K562 (cell line): ENCODE data around the gene IBA57. TPM values are rescaled to one million over a fixed set of nuclear protein-coding genes. Genes with fewer than 3 reads are reported as not detected.

Experiments used
- CC2D1A ChIP-seq: fragments of 450-650 bp; IDR thresholded peaks from 2 replicates; pipeline ENCODE4 v1.6.1; 2017; ENCODE audit warnings: mild to moderate bottlenecking
- CCNT2 ChIP-seq: IDR thresholded peaks from 2 replicates; pipeline ENCODE4 v1.6.1; 2011; ENCODE audit warnings: borderline replicate concordance, low read depth, mild to moderate bottlenecking, moderate library complexity, mixed read lengths, low read length; ENCODE audit not compliant: insufficient read length; ENCODE audit errors: extremely low read depth
- DMBX1 ChIP-seq: fragments of 250-450 bp; sonication (Bioruptor Pico); IDR thresholded peaks from 2 replicates; pipeline ENCODE4 v1.8.0; 2022; ENCODE audit warnings: inconsistent platforms, mild to moderate bottlenecking, moderate library complexity, borderline replicate concordance
- EP300 ChIP-seq: IDR thresholded peaks from 2 replicates; pipeline ENCODE4 v1.6.1; 2012; ENCODE audit warnings: low read length, improper control_type of control experiment
- KDM5B ChIP-seq: fragments of 200-600 bp; sonication (generic); IDR thresholded peaks from 2 replicates; pipeline ENCODE4 v1.6.1; 2012; ENCODE audit warnings: low read depth, mild to moderate bottlenecking, moderate library complexity, low read length, control low read depth, inconsistent platforms; ENCODE audit not compliant: insufficient replicate concordance
- LEF1 ChIP-seq: fragments of 450-650 bp; IDR thresholded peaks from 2 replicates; pipeline ENCODE4 v1.6.1; 2016; ENCODE audit warnings: mild to moderate bottlenecking
- MTA2 ChIP-seq: fragments of 450-650 bp; IDR thresholded peaks from 2 replicates; pipeline ENCODE4 v1.6.1; 2016; ENCODE audit warnings: low read depth
- NCOR1 ChIP-seq: fragments of 450-650 bp; IDR thresholded peaks from 2 replicates; pipeline ENCODE4 v1.6.1; 2016; ENCODE audit warnings: mild to moderate bottlenecking, moderate library complexity
- NR2C2 ChIP-seq, 2 experiments: fragments of 200-800 bp in 1 of 2; sonication (Bioruptor generic) in 1 of 2; sonication (generic) in 1 of 2; formaldehyde crosslinking in 1 of 2; IDR thresholded peaks; 2 replicates each; pipeline versions ENCODE4 v1.6.1 to v1.8.0; 2016 to 2022; ENCODE audit warnings: mild to moderate bottlenecking in 1 of 2, missing compliant biosample characterization in 1 of 2, missing genetic modification characterization in 1 of 2, missing genetic modification reagents in 1 of 2
- PHB2 ChIP-seq: fragments of 450-650 bp; IDR thresholded peaks from 2 replicates; pipeline ENCODE4 v1.6.1; 2017; ENCODE audit warnings: low read depth
- RBBP5 ChIP-seq: fragments of 200-600 bp; sonication (generic); IDR thresholded peaks from 2 replicates; pipeline ENCODE4 v1.6.1; 2012; ENCODE audit warnings: borderline replicate concordance, mild to moderate bottlenecking, low read length, control low read depth, inconsistent platforms; ENCODE audit not compliant: insufficient read depth, poor library complexity, severe bottlenecking
- RUNX1 ChIP-seq: sonication (generic); IDR thresholded peaks from 2 replicates; pipeline ENCODE4 v1.6.1; 2016; ENCODE audit warnings: antibody characterized with exemption, low read depth
- SETDB1 ChIP-seq: IDR thresholded peaks from one replicate; pipeline ENCODE4 v1.6.1; 2012; ENCODE audit warnings: low read length, control low read depth, inconsistent platforms
- SMARCE1 ChIP-seq: fragments of 450-650 bp; IDR thresholded peaks from 2 replicates; pipeline ENCODE4 v1.7.1; 2016; ENCODE audit warnings: mild to moderate bottlenecking
- STAG1 ChIP-seq: sonication (generic); formaldehyde crosslinking; IDR thresholded peaks from 2 replicates; pipeline ENCODE4 v1.5.0; 2020; ENCODE audit warnings: missing genetic modification reagents, borderline replicate concordance
- TBP ChIP-seq: optimal IDR thresholded peaks from 2 replicates; pipeline ENCODE3; 2011; ENCODE audit warnings: low read depth, low read length, improper control_type of control experiment
- WHSC1 ChIP-seq: IDR thresholded peaks from one replicate; pipeline ENCODE4 v1.6.1; 2012; ENCODE audit warnings: low read length, control low read depth, inconsistent platforms
- ZBTB7A ChIP-seq: IDR thresholded peaks from 2 replicates; pipeline ENCODE4 v1.6.1; 2011; ENCODE audit warnings: low read depth, mild to moderate bottlenecking, low read length, moderate library complexity, borderline replicate concordance; ENCODE audit not compliant: control insufficient read depth
- ZFPM2 ChIP-seq: fragments of 250-450 bp; sonication (Bioruptor Pico); IDR thresholded peaks from 2 replicates; pipeline ENCODE4 v1.5.1; 2022; ENCODE audit warnings: mild to moderate bottlenecking
- ZNF263 ChIP-seq: sonication (generic); formaldehyde crosslinking; IDR thresholded peaks from 2 replicates; pipeline ENCODE4 v1.8.0; 2022; ENCODE audit warnings: mild to moderate bottlenecking, missing genetic modification reagents, borderline replicate concordance
- ZNF75A ChIP-seq: fragments of 450-650 bp; formaldehyde crosslinking; IDR thresholded peaks from 2 replicates; pipeline ENCODE4 v1.4.0; 2020; ENCODE audit warnings: mild to moderate bottlenecking
- polyA plus RNA-seq, 8 experiments: library from polyadenylated mRNA; depleted of rRNA in 4 of 8; stranded (reverse) in 5 of 8; unstranded in 3 of 8; fragments of >200 nt; fragmentation: Nextera tagmentation in 2 of 8; fragmentation: Illumina TruSeq in 1 of 8; extraction: Ambion mirVana in 2 of 8; extraction: Trizol in 1 of 8; gene quantifications; 2 replicates each; pipeline versions ENCODE4 v1.2.1 to v1.2.3, GENCODE V29; 2011 to 2014; ENCODE audit warnings: inconsistent platforms in 1 of 8, missing spikeins in 1 of 8
- total RNA-seq, 7 experiments: library from RNA; depleted of rRNA in 6 of 7; stranded (reverse); fragments of >200 nt in 6 of 7; fragmentation: Illumina TruSeq in 2 of 7; extraction: Trizol in 2 of 7; gene quantifications; 2 replicates each; pipeline versions ENCODE4 v1.2.1 to v1.2.3, GENCODE V29; 2011 to 2021; ENCODE audit warnings: low replicate concordance in 1 of 7
- TF ChIP-seq, protein P1 (sequence below): fragments of 450-650 bp; IDR thresholded peaks from 2 replicates; pipeline ENCODE4 v1.6.1; 2016; ENCODE audit warnings: low read depth, mild to moderate bottlenecking, moderate library complexity
- TF ChIP-seq, protein P2 (sequence below): fragments of 450-650 bp; IDR thresholded peaks from 2 replicates; pipeline ENCODE4 v1.6.1; 2018; ENCODE audit not compliant: partially characterized antibody
- TF ChIP-seq, protein P3 (sequence below): sonication (generic); formaldehyde crosslinking; IDR thresholded peaks from 2 replicates; pipeline ENCODE4 v1.9.0; 2022; ENCODE audit warnings: mild to moderate bottlenecking, missing genetic modification reagents

Gene IBA57
- total and polyA plus RNA-seq, 9 of the 15 experiments (the other 6 are each of a cell fraction or from before 2014, with no cell fraction given) = 0.77 to 15.5 (median 2.7) TPM

DNA sequence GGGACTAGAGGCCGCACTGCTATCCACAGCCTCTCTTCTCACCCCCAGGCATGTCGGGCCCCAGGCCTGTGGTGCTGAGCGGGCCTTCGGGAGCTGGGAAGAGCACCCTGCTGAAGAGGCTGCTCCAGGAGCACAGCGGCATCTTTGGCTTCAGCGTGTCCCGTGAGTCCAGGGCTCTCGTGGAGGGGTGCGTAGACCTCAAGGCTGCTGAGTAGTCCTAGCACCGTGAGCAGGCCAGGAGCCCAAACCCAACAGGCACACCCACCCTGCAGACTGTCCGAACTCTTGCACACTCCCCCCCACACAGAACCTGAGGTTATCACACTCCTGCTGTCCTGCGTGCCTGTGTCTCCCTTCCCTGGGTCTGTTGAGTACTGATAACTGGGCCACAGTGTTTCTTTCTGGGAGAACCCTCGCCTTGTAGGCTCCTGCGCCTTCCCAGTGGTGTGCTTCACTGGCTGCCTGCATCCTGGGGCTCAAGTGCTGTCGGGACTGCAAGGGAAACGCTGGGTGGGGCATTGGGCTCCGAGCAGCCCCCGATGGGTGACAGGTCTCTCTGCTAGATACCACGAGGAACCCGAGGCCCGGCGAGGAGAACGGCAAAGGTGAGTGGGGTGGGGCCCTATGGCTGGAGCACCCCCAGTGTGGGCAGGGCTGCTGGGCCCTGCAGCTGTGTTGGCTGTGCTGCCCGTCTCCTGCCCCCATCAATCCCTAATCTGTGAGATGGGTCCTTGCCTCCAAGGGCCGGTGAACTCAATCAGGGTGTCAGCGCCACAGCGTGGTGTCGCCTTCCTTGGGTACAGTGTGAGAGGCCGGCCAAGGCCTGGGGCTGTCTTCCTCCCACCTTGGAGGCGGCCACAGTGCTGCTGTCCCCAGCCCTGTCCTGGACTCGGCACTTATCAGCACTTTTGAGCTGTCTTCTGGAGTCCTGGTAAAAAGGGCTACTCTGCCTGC, 19.9 kb upstream of the IBA57 start (continued):
- TF ChIP-seq NCOR1 (peak; percentile 96), SMARCE1 (peak; percentile 91), CC2D1A (peak; percentile 80; the same call in 1 of the 2 replicates), PHB2 (peak; percentile 79), CCNT2 (peak; percentile 83), EP300 (peak; percentile 89), NR2C2 (CRISPR knock-in tag; IDR thresholded peaks at IDR 0.05) (no peak), NR2C2 (tag; IDR thresholded peaks at IDR 0.05) (no peak), STAG1 (CRISPR knock-in tag) (no peak), ZFPM2 (CRISPR knock-in tag) (no peak), RBBP5 (peak; percentile 21), RUNX1 (peak; percentile 83; the same call in 1 of the 2 replicates), TBP (peak; percentile 32), LEF1 (peak; percentile 83), DMBX1 (peak; percentile 76; the same call in 1 of the 2 replicates), ZNF263 (CRISPR knock-in tag) (peak; percentile 79), KDM5B (peak; percentile 48), ZNF75A (CRISPR knock-in tag) (no peak), MTA2 (peak; percentile 95), WHSC1 (no peak), ZBTB7A (peak; percentile 63; the same call in 1 of the 2 replicates), SETDB1 (no peak)
- TF ChIP-seq, protein P1, sequence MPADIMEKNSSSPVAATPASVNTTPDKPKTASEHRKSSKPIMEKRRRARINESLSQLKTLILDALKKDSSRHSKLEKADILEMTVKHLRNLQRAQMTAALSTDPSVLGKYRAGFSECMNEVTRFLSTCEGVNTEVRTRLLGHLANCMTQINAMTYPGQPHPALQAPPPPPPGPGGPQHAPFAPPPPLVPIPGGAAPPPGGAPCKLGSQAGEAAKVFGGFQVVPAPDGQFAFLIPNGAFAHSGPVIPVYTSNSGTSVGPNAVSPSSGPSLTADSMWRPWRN = peak; percentile 59; the same call in 1 of the 2 replicates
- TF ChIP-seq, protein P2, sequence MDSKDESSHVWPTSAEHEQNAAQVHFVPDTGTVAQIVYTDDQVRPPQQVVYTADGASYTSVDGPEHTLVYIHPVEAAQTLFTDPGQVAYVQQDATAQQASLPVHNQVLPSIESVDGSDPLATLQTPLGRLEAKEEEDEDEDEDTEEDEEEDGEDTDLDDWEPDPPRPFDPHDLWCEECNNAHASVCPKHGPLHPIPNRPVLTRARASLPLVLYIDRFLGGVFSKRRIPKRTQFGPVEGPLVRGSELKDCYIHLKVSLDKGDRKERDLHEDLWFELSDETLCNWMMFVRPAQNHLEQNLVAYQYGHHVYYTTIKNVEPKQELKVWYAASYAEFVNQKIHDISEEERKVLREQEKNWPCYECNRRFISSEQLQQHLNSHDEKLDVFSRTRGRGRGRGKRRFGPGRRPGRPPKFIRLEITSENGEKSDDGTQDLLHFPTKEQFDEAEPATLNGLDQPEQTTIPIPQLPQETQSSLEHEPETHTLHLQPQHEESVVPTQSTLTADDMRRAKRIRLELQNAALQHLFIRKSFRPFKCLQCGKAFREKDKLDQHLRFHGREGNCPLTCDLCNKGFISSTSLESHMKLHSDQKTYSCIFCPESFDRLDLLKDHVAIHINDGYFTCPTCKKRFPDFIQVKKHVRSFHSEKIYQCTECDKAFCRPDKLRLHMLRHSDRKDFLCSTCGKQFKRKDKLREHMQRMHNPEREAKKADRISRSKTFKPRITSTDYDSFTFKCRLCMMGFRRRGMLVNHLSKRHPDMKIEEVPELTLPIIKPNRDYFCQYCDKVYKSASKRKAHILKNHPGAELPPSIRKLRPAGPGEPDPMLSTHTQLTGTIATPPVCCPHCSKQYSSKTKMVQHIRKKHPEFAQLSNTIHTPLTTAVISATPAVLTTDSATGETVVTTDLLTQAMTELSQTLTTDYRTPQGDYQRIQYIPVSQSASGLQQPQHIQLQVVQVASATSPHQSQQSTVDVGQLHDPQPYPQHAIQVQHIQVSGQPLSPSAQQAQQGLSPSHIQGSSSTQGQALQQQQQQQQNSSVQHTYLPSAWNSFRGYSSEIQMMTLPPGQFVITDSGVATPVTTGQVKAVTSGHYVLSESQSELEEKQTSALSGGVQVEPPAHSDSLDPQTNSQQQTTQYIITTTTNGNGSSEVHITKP = peak; percentile 63
- TF ChIP-seq, protein P3, sequence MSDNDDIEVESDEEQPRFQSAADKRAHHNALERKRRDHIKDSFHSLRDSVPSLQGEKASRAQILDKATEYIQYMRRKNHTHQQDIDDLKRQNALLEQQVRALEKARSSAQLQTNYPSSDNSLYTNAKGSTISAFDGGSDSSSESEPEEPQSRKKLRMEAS = peak; percentile 37; the same call in 1 of the 2 replicates
